Mesendoderm (in vitro differentiated cells): ENCODE data around the gene LRRC10.

Experiments used
- DNase-seq: peaks from one replicate; pipeline ENCODE4 v3.0.0; 2013
- H2AK5ac ChIP-seq: 2 replicates; pipeline ENCODE4 v1.6.1; 2013; ENCODE audit warnings: low read length, inconsistent platforms
- H2BK120ac ChIP-seq: 2 replicates; pipeline ENCODE4 v1.6.1; 2013; ENCODE audit warnings: low read depth, mild to moderate bottlenecking, low read length, moderate library complexity, mixed read lengths
- H2BK15ac ChIP-seq: replicated peaks from 2 replicates; pipeline ENCODE4 v1.6.1; 2013; ENCODE audit warnings: low read depth, mild to moderate bottlenecking, moderate library complexity
- H2BK5ac ChIP-seq: 2 replicates; pipeline ENCODE4 v1.6.1; 2013; ENCODE audit warnings: low read length, inconsistent platforms
- H3K18ac ChIP-seq: 2 replicates; pipeline ENCODE4 v1.6.1; 2013; ENCODE audit warnings: mild to moderate bottlenecking, low read length, mixed read lengths
- H3K23ac ChIP-seq: one replicate; pipeline ENCODE4 v1.6.1; 2013; ENCODE audit warnings: low read length
- H3K27ac ChIP-seq: 2 replicates; pipeline ENCODE4 v1.5.1; 2013; ENCODE audit warnings: low read depth, mild to moderate bottlenecking, inconsistent platforms, low read length, moderate library complexity
- H3K27me3 ChIP-seq: 2 replicates; pipeline ENCODE4 v1.6.1; 2013; ENCODE audit warnings: low read length, control low read depth, mild to moderate bottlenecking, inconsistent platforms; ENCODE audit not compliant: insufficient read depth, poor library complexity
- H3K36me3 ChIP-seq: 2 replicates; pipeline ENCODE4 v1.6.1; 2013; ENCODE audit warnings: low read length, inconsistent platforms; ENCODE audit not compliant: control insufficient read depth, insufficient read depth
- H3K4ac ChIP-seq: one replicate; pipeline ENCODE4 v1.6.1; 2013; ENCODE audit warnings: low read depth, mild to moderate bottlenecking, low read length, moderate library complexity
- H3K4me1 ChIP-seq: 2 replicates; pipeline ENCODE4 v1.6.1; 2013; ENCODE audit warnings: low read depth, low read length, inconsistent platforms; ENCODE audit not compliant: control insufficient read depth
- H3K4me2 ChIP-seq: 2 replicates; pipeline ENCODE4 v1.6.1; 2013; ENCODE audit warnings: low read length
- H3K4me3 ChIP-seq: 2 replicates; pipeline ENCODE4 v1.5.1; 2013; ENCODE audit warnings: mild to moderate bottlenecking, low read length
- H3K56ac ChIP-seq: one replicate; pipeline ENCODE4 v1.6.1; 2013; ENCODE audit warnings: low read length
- H3K79me1 ChIP-seq: 2 replicates; pipeline ENCODE4 v1.6.1; 2013; ENCODE audit warnings: low read length, inconsistent platforms
- H3K79me2 ChIP-seq: 2 replicates; pipeline ENCODE4 v1.6.1; 2013; ENCODE audit warnings: mild to moderate bottlenecking, low read length; ENCODE audit not compliant: control insufficient read depth, insufficient read depth
- H3K9ac ChIP-seq: 2 replicates; pipeline ENCODE4 v1.6.1; 2013; ENCODE audit warnings: low read length, inconsistent platforms
- H4K5ac ChIP-seq: one replicate; pipeline ENCODE4 v1.6.1; 2013; ENCODE audit warnings: low read length
- H4K8ac ChIP-seq: one replicate; pipeline ENCODE4 v1.6.1; 2013; ENCODE audit warnings: low read depth, mild to moderate bottlenecking, control low read depth, low read length, moderate library complexity
- WGBS: extraction: QIAGEN DNeasy Blood & Tissue Kit; methylation state at CpG from one replicate; pipeline ENCODE4 v1.1.7; 2013; ENCODE audit warnings: low lambda C conversion rate, missing lambda C conversion rate; ENCODE audit not compliant: insufficient coverage; ENCODE audit errors: extremely low coverage; 5-methylcytosine and 5-hydroxymethylcytosine counted together

Gene LRRC10

GRCh38 chr12:69627501-69627900, 16.8 kb upstream of the LRRC10 start:
- H3K4me2 ChIP-seq, result no peak overlapping the region
- H3K27ac ChIP-seq, result no peak overlapping the region
- H4K5ac ChIP-seq, result no peak overlapping the region
- H2BK15ac ChIP-seq, result no peak overlapping the region
- WGBS, result no CpG with 5 or more reads among the region's 8 CpGs
- H3K23ac ChIP-seq, result no peak overlapping the region
- no peak overlapping the region for H2AK5ac ChIP-seq
- no peak overlapping the region for H3K4me3 ChIP-seq
- H2BK5ac ChIP-seq, result no peak overlapping the region
- no peak overlapping the region for H3K9ac ChIP-seq
- no peak overlapping the region for H3K56ac ChIP-seq
- no peak overlapping the region for H3K4ac ChIP-seq
- no peak overlapping the region for H2BK120ac ChIP-seq
- no peak overlapping the region for H4K8ac ChIP-seq
- H3K79me2 ChIP-seq, result no peaks in the 10 kb centered on the region
- H3K4me1 ChIP-seq, result no peaks in the 10 kb centered on the region
- DNase-seq, result no peak
- H3K36me3 ChIP-seq, result no peaks in the 10 kb centered on the region
- H3K27me3 ChIP-seq, result no peaks in the 10 kb centered on the region
- H3K79me1 ChIP-seq, result no peaks in the 10 kb centered on the region
- H3K18ac ChIP-seq, result no peak overlapping the region

DNA sequence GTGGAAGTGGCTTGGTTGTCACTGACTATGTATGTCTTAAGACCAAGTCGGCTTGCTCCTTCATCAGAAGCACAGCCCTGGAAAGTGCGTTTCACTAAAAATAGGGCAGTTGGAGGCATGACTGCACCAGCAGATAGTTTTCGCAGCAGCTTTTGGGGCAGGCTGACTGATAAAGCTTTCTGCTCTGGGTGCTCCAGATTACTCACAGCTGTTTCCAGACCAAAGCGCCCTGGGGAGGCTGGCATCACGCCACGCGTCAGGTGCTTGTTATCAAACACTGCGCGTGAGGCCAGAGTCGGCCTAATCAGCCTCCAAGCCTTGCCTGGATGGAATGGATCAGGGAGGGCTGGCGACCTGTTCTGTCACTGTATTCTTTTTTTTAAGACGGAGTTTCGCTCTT, 13.3 kb upstream of the LRRC10 start:
- no peak for DNase-seq
- H3K4me1 ChIP-seq, result no peaks in the 10 kb centered on the region
- no peaks in the 10 kb centered on the region for H3K79me1 ChIP-seq
- H3K9ac ChIP-seq, result no peak overlapping the region
- no CpG with 5 or more reads among the region's 13 CpGs for WGBS
- H3K27ac ChIP-seq, result no peak overlapping the region
- no peak overlapping the region for H2BK5ac ChIP-seq
- H3K79me2 ChIP-seq, result no peaks in the 10 kb centered on the region
- no peaks in the 10 kb centered on the region for H3K27me3 ChIP-seq
- H4K8ac ChIP-seq, result no peak overlapping the region
- no peak overlapping the region for H4K5ac ChIP-seq
- no peak overlapping the region for H3K4me2 ChIP-seq
- no peak overlapping the region for H2BK120ac ChIP-seq
- no peak overlapping the region for H2BK15ac ChIP-seq
- H2AK5ac ChIP-seq, result no peak overlapping the region
- H3K56ac ChIP-seq, result no peak overlapping the region
- no peak overlapping the region for H3K18ac ChIP-seq
- no peak overlapping the region for H3K4ac ChIP-seq
- H3K4me3 ChIP-seq, result no peak overlapping the region
- H3K36me3 ChIP-seq, result no peaks in the 10 kb centered on the region
- H3K23ac ChIP-seq, result no peak overlapping the region

- no CpG with 5 or more reads among the region's 2 CpGs for WGBS
- Histone ChIP-seq H3K79me2 (no peaks in the 10 kb centered on the region), H3K23ac (no peak overlapping the region), H3K18ac (no peak overlapping the region), H3K4me2 (no peak overlapping the region), H3K79me1 (no peaks in the 10 kb centered on the region), H3K56ac (no peak overlapping the region), H2AK5ac (no peak overlapping the region), H4K5ac (no peak overlapping the region), H3K4ac (no peak overlapping the region), H3K4me1 (no peaks in the 10 kb centered on the region), H3K4me3 (no peak overlapping the region), H3K9ac (no peak overlapping the region), H2BK15ac (no peak overlapping the region), H4K8ac (no peak overlapping the region), H2BK120ac (no peak overlapping the region), H3K27me3 (no peaks in the 10 kb centered on the region), H2BK5ac (no peak overlapping the region), H3K36me3 (no peaks in the 10 kb centered on the region), H3K27ac (no peak overlapping the region)
- no peak for DNase-seq
Observed at GRCh38 chr12:69621551-69621950, 10.8 kb upstream of the LRRC10 start.

DNA sequence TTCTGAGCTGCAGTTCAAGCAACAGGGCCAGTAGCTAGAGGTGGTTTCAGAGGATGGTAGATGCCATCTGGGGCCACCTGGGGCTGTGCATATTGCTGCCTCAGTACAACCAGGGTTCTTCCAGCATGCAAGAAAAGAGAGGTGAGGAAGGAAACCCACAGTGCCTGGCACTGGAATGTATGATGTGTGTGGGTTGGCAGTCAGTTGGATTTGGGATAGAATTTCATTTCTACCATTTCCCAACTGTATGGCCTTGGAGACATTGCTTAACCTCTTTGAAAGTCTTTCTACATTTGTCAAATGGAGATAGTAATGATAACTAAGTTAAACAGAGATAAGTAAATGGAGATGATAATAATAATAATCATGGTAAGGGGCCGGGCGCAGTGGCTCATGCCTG, 10.2 kb upstream of the LRRC10 start:
- H3K4me1 ChIP-seq, result no peaks in the 10 kb centered on the region
- no peak overlapping the region for H3K23ac ChIP-seq
- no peaks in the 10 kb centered on the region for H3K27me3 ChIP-seq
- DNase-seq, result no peak
- no peak overlapping the region for H2AK5ac ChIP-seq
- H4K5ac ChIP-seq, result no peak overlapping the region
- H2BK120ac ChIP-seq, result no peak overlapping the region
- H3K79me2 ChIP-seq, result no peaks in the 10 kb centered on the region
- H3K4ac ChIP-seq, result no peak overlapping the region
- no peak overlapping the region for H2BK15ac ChIP-seq
- H3K4me3 ChIP-seq, result no peak overlapping the region
- no peak overlapping the region for H3K56ac ChIP-seq
- no peak overlapping the region for H3K9ac ChIP-seq
- WGBS, result no CpG with 5 or more reads among the region's 2 CpGs
- no peak overlapping the region for H4K8ac ChIP-seq
- no peak overlapping the region for H3K27ac ChIP-seq
- H2BK5ac ChIP-seq, result no peak overlapping the region
- H3K36me3 ChIP-seq, result no peaks in the 10 kb centered on the region
- no peaks in the 10 kb centered on the region for H3K79me1 ChIP-seq
- no peak overlapping the region for H3K4me2 ChIP-seq
- no peak overlapping the region for H3K18ac ChIP-seq

GRCh38 chr12:69620077-69620476, 9.4 kb upstream of the LRRC10 start:
- Histone ChIP-seq H2BK120ac (no peak overlapping the region), H3K79me2 (no peaks in the 10 kb centered on the region), H3K4ac (no peak overlapping the region), H4K5ac (no peak overlapping the region), H3K36me3 (no peaks in the 10 kb centered on the region), H2AK5ac (no peak overlapping the region), H2BK5ac (no peak overlapping the region), H3K4me2 (no peak overlapping the region), H3K4me3 (no peak overlapping the region), H3K9ac (no peak overlapping the region), H3K23ac (no peak overlapping the region), H3K18ac (no peak overlapping the region), H3K27ac (no peak overlapping the region), H2BK15ac (no peak overlapping the region), H3K27me3 (no peaks in the 10 kb centered on the region), H4K8ac (no peak overlapping the region), H3K79me1 (no peaks in the 10 kb centered on the region), H3K4me1 (no peaks in the 10 kb centered on the region), H3K56ac (no peak overlapping the region)
- no CpG with 5 or more reads among the region's 4 CpGs for WGBS
- DNase-seq, result no peak

GRCh38 chr12:69619050-69619449, 8.3 kb upstream of the LRRC10 start:
- H3K56ac ChIP-seq, result no peak overlapping the region
- H3K23ac ChIP-seq, result no peak overlapping the region
- no peak overlapping the region for H3K18ac ChIP-seq
- H3K4me3 ChIP-seq, result no peak overlapping the region
- H3K4me1 ChIP-seq, result no peaks in the 10 kb centered on the region
- no peak overlapping the region for H3K4ac ChIP-seq
- no peaks in the 10 kb centered on the region for H3K36me3 ChIP-seq
- no peak overlapping the region for H3K9ac ChIP-seq
- no peaks in the 10 kb centered on the region for H3K79me1 ChIP-seq
- no peaks in the 10 kb centered on the region for H3K79me2 ChIP-seq
- H3K27ac ChIP-seq, result no peak overlapping the region
- DNase-seq, result no peak
- no peak overlapping the region for H4K8ac ChIP-seq
- no peak overlapping the region for H2BK120ac ChIP-seq
- no peak overlapping the region for H3K4me2 ChIP-seq
- no peaks in the 10 kb centered on the region for H3K27me3 ChIP-seq
- no peak overlapping the region for H2BK5ac ChIP-seq
- no peak overlapping the region for H4K5ac ChIP-seq
- WGBS, result no CpG with 5 or more reads among the region's 6 CpGs
- H2AK5ac ChIP-seq, result no peak overlapping the region
- H2BK15ac ChIP-seq, result no peak overlapping the region
